ENCODE results near the gene ALKBH3.

Gene ALKBH3

GRCh38 chr11:43842021-43842420, 38.6 kb upstream of the ALKBH3 start:
- no peak for TF ChIP-seq CTCF (IDR thresholded peaks at IDR 0.05; ENCODE audit: insufficient read depth, low read depth, low read length, missing control alignments)
- DNase-seq (ENCODE audit: low read depth) = no peak

GRCh38 chr11:43845816-43846215, 34.8 kb upstream of the ALKBH3 start:
- no peak for TF ChIP-seq CTCF (IDR thresholded peaks at IDR 0.05; ENCODE audit: insufficient read depth, low read depth, low read length, missing control alignments)
- no peak for DNase-seq (ENCODE audit: low read depth)
- H3K4me3 ChIP-seq (ENCODE audit: low read length) = no peak overlapping the region

More at GRCh38 chr11:43842021-43842420, 38.6 kb upstream of the ALKBH3 start:
- no peak overlapping the region for H3K4me3 ChIP-seq (ENCODE audit: low read length)

GRCh38 chr11:43852057-43852636, 28.5 kb upstream of the ALKBH3 start:
- no peak overlapping the region for H3K4me3 ChIP-seq (ENCODE audit: low read length)
- DNase-seq (ENCODE audit: low read depth) = peak; percentile 79
- TF ChIP-seq CTCF (IDR thresholded peaks at IDR 0.05; ENCODE audit: insufficient read depth, low read depth, low read length, missing control alignments) = peak; percentile 82

- DNase-seq (ENCODE audit: low read depth) = peak; percentile 59
- H3K4me3 ChIP-seq (ENCODE audit: low read length) = no peak overlapping the region
- TF ChIP-seq CTCF (IDR thresholded peaks at IDR 0.05; ENCODE audit: insufficient read depth, low read depth, low read length, missing control alignments) = no peak
Observed at GRCh38 chr11:43853781-43854180, 26.9 kb upstream of the ALKBH3 start.

- no peak for DNase-seq (ENCODE audit: low read depth)
- no peak overlapping the region for H3K4me3 ChIP-seq (ENCODE audit: low read length)
- TF ChIP-seq CTCF (IDR thresholded peaks at IDR 0.05; ENCODE audit: insufficient read depth, low read depth, low read length, missing control alignments) = no peak
Observed at GRCh38 chr11:43856993-43857392, 23.6 kb upstream of the ALKBH3 start.

- no peak overlapping the region for H3K4me3 ChIP-seq (ENCODE audit: low read length)
- DNase-seq (ENCODE audit: low read depth) = no peak
Observed at GRCh38 chr11:43861141-43861540, 19.5 kb upstream of the ALKBH3 start.

More at GRCh38 chr11:43861141-43861540, 19.5 kb upstream of the ALKBH3 start:
- TF ChIP-seq CTCF (IDR thresholded peaks at IDR 0.05; ENCODE audit: insufficient read depth, low read depth, low read length, missing control alignments) = no peak

Measured in epithelial cell of esophagus (primary cell).